Ishikawa (cell line): ENCODE measurements around the gene IZUMO3.

Source experiments
- CREB1 ChIP-seq: IDR thresholded peaks from 2 replicates; pipeline ENCODE4 v1.6.1; 2012; ENCODE audit warnings: low read depth
- EP300 ChIP-seq: IDR thresholded peaks from 2 replicates; pipeline ENCODE4 v1.6.1; 2012; ENCODE audit warnings: borderline replicate concordance
- RAD21 ChIP-seq: IDR thresholded peaks from 2 replicates; pipeline ENCODE4 v1.6.1; 2012; ENCODE audit warnings: low read depth
- ZBTB7A ChIP-seq: IDR thresholded peaks from 2 replicates; pipeline ENCODE4 v1.6.1; 2012; ENCODE audit warnings: low read depth
- TF ChIP-seq, protein P1 (sequence below): IDR thresholded peaks from 2 replicates; pipeline ENCODE4 v1.6.1; 2012

GRCh38 chr9:24500761-24501160 is 44.9 kb downstream of the IZUMO3 start:
- no peak for TF ChIP-seq EP300
- no peak for TF ChIP-seq CREB1
- no peak for TF ChIP-seq RAD21
- TF ChIP-seq ZBTB7A = no peak
- TF ChIP-seq, protein P1, sequence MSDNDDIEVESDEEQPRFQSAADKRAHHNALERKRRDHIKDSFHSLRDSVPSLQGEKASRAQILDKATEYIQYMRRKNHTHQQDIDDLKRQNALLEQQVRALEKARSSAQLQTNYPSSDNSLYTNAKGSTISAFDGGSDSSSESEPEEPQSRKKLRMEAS = no peak
